T follicular helper cell (primary cell): Measurements from ENCODE around the gene CCR8.
A peak's percentile ranks its signal among the peaks of the same experiment; 100 is the strongest.

Experiments
- DNase-seq: peaks from one replicate; pipeline ENCODE4 v3.0.0-alpha.2; 2020; ENCODE audit warnings: low read depth
- total RNA-seq, 2 experiments: gene quantifications; one replicate each; lab custom pipeline; 2026; lab: John Stamatoyannopoulos, UW

Gene CCR8, protein sequence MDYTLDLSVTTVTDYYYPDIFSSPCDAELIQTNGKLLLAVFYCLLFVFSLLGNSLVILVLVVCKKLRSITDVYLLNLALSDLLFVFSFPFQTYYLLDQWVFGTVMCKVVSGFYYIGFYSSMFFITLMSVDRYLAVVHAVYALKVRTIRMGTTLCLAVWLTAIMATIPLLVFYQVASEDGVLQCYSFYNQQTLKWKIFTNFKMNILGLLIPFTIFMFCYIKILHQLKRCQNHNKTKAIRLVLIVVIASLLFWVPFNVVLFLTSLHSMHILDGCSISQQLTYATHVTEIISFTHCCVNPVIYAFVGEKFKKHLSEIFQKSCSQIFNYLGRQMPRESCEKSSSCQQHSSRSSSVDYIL
- 0.18 to 0.52 reads per million in 2 experiments for total RNA-seq

- no peak for DNase-seq
Observed at GRCh38 chr3:39329493-39329892, at the start of gene CCR8. Gene CCR8 (plus strand): TSS chr3:39329709. CDS start chr3:39332332, 2,623 bp downstream.

- no peak for DNase-seq
Observed at GRCh38 chr3:39279745-39280517, 49.6 kb upstream of the CCR8 start, which contains the start of gene CX3CR1. Gene CX3CR1 (minus strand): TSS chr3:39280036. CDS start chr3:39266509, 13,527 bp downstream.

DNA sequence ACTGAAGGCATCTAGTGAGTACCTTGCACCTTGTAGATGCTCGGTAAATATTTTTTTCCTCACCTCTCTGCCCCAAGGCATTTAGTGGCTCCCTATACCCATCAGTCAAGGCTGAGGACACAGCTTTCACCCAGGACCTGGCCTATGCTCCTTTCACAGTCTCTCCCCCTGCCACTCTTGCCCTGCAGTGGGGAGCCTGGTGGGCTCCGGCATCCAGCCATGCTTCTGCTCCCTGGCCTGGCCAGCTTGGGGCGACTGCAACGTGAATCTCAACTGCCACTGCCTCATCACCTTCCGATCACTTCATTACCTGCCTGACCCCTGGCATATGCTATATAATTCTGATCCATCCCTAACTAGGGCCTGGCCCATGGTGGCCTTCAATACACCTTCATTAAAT is 48.9 kb upstream of the CCR8 start:
- DNase-seq = no peak

DNA sequence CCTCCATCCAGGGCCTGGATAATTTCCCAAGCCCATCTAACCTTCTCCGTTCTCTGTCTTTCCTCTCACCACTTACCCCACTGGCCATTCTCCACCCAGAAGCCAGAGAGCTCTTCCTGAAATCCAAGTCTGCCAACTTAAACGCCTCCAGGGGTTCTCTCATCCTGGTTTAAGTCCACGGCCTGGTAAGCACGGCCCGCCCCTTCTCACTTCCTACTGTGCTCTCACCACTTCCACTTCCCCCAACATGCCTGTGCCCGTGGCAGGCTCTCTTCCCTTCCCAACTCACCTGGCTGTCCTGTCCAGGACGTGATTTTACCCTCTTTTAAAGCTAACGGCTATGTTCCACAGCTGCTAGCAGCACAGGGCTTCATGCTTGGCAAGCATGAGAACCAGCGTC is 48.0 kb upstream of the CCR8 start:
- no peak for DNase-seq

- no peak for DNase-seq
Observed at GRCh38 chr3:39282057-39282456, 47.5 kb upstream of the CCR8 start.

DNA sequence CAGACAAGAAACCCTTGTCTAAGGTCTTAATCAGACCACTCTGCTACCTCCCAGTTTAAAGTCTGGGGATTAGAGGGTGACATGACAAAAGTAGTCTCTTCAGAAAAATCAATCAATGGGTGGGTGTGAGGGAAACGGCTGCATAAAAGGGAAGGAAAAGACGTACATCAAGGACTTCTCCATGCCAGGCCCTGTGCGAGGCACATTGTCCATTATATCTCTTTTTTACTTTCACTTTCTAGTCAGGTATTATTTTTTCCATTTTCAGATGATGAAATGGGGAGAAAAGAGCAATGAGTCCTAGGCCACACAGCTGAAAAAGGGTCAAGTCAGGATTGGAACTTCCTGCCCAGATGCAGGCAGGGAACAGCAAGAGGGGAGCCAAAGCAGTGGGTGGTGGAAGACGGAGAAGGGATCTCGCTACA is 45.0 kb upstream of the CCR8 start:
- DNase-seq = no peak

DNA sequence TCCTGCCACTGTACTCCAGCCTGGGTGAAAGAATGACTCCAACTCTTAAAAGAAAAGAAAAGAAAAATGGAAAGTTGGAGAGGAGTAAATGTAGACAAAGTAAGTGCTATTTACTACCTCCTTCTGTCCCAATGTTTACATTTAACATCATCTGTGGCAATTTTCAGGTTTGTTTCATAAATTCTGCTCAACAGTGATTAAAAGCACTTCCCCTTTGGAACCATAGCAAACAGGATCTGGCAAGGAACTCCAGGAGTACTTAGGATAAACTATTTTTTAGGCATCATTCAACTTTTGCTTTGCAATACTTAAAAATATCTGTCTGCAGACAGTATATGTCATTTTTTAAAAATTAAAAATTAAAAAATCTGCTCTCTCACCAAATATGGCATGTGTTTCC is 44.2 kb upstream of the CCR8 start:
- no peak for DNase-seq

DNA sequence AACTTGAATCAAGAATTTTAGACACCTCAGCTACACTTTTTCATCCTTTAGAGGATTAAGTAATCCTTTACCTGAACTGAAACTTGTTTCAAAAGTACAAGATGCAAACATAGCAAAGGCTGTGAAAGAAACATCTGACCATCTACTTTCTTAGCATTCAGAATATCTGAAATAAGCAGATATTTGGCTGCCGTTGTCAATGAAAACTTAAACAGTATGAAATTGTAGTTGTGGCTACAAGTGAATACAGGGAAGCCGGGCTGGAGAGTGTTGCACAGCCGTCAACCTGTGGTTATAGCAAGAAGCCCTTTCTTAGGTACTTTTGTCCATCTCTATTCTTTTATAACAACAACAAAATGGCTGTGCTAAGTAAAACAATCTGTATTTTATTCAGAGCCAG is 42.7 kb upstream of the CCR8 start:
- no peak for DNase-seq

DNA sequence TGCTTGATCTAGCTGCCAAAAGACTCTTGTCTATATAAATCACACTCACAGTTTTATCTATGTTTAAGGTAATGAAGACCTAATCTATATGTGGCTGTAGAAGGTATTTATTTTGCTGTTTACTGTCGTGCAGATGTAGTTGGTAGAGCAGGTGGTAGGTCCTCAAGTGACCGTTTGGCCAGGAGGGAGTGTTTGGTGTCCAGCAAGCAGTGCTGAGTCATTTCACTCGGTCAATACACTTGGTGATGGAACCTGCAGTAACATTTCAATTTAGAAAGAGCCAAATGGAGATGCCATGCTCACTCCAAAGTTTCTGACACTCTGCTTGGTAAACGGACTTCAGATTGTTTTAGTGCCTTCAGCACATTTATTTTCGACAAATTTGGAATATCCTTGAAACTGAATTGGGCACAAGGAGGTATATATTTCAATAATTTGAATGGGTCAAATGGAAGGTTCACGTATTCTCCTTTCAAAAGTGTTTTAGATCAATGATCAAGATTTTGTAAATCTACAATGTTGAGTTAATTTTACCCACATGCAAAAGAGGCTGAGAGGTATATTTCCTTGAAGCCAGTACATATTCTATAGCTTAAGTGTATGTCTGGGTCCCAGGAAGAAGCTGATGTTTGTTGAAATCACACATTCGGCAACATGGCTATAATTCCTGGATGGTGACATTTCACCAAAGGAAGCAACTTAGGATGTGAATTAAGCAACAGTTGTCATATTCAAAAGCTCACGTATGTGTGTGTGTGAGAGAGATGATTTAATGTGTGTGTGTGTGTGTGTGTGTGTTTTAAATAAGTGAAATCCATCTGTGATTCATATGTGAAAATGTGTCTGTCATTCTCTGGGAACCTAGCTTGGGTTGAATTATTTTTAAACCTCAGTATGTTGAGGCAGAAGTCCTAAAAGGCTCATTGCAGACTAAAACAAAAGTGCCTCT is 42.0 kb upstream of the CCR8 start:
- no peak for DNase-seq

DNA sequence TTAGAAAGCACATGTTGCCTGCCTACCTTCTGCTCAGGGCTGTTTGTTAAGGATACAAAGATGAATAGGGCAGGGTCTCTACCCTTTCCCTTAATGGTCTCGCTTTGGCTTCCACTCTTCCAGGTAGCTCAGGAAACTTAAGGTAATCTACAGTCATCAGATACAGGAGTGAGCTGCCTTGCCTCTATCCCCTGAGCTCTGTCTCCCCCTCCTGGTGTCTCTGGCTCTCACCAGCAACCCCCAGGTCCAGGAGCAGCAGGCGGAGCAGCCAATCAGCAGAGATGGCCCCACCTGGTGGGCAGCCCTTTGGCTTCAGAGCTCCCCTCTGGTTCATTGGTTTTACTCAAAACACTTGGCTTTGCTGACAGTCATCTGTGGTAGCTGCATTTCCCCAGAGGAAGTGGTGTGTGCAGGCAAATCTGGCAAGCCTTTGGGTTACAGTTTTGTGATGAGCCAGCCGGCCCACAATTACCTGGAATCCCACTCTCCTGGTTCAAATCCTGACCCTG is 41.2 kb upstream of the CCR8 start:
- DNase-seq = peak; percentile 62

GRCh38 chr3:39289107-39289506 is 40.4 kb upstream of the CCR8 start:
- DNase-seq = no peak

- DNase-seq = no peak
Observed at GRCh38 chr3:39290255-39290654, 39.3 kb upstream of the CCR8 start.

DNA sequence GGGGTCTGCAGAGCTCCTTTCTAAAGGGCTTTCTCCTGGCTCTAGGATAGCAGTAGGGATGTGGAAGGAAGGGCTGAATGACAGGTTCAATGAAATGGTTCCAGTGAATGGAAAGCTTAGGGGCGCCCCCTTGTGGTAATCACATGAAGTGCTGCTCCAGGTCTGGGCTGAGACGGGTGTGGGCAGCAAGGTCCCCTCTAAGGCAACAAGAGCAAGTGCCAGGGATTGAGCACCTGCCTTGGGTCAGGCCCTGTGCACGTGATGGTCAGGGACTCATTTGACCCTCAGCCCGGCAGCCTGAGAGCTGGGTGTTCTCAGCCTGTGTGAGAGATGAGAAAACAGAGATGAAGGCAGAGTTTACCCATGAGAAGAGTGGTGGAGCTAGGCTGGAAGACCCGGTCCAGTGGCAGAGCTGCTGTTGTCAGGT is 37.6 kb upstream of the CCR8 start:
- DNase-seq = peak; percentile 47

- no peak for DNase-seq
Observed at GRCh38 chr3:39292961-39293360, 36.5 kb upstream of the CCR8 start.

- DNase-seq = no peak
Observed at GRCh38 chr3:39294446-39295183, 34.9 kb upstream of the CCR8 start.

DNA sequence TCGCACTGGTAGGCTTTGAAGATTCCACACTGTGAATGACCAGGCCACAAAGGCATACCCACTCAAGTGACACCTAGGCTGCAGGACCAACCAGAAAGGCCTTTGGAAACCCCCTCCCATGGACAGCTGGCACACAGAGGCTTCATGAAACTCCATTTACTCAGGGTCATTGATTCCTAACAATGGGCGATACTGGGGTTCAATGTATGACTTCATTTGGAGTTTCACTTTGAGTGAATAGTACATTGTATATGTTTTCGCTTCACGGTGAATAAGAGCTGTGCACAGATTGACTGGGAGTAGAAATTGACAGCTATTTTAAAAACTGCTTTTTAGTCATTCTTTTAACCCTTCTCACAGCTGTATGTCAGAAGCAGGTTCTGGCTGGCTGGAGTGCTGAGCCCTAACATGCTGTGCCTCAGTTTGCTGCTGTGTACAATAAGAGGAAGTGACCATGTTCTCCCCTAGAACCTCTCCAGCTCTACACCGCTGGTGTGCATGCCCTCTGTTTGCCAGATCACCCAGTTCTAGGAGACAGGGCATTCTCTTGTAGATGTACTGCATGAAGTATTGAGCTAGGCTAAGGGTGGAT is 34.2 kb upstream of the CCR8 start:
- DNase-seq = no peak

GRCh38 chr3:39296197-39297077 is 33.1 kb upstream of the CCR8 start:
- DNase-seq = no peak

- DNase-seq = no peak
Observed at GRCh38 chr3:39299279-39299678, 30.2 kb upstream of the CCR8 start.

- no peak for DNase-seq
Observed at GRCh38 chr3:39302178-39302577, 27.3 kb upstream of the CCR8 start.

DNA sequence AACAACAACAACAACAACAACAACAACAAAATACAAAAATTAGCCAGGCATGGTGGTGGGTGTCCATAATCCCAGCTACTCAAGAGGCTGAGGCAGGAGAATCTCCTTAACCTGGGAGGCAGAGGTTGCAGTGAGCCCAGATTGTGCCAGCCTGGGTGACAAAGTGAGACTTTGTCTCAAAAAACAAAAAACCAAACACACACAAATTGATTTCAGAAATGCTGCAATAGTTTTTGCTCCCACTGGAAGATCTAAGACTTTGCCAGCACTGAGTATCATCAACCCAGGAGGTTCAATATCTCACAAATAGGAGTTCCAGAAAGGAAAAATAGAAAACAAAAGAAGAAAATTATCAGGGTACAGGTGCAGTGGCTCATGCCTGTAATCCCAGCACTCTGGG is 16.2 kb upstream of the CCR8 start:
- DNase-seq = no peak
